CD4-positive, alpha-beta T cell (primary cell): ENCODE measurements around the gene ZBTB7A. TPM values are rescaled to one million over a fixed set of nuclear protein-coding genes. Genes with fewer than 3 reads are reported as not detected.
A peak's percentile ranks its signal among the peaks of the same experiment; 100 is the strongest.

Experiments
- ATAC-seq: fragments of 200-7000 bp; cut with Tn5 transposase; one replicate; pipeline ENCODE4 v1.10.0; 2022; ENCODE audit warnings: mild to moderate bottlenecking; ENCODE audit not compliant: poor library complexity
- CTCF ChIA-PET: fragments of 350-600 bp; sonication (Branson Sonifier 250); formaldehyde crosslinking; loops from one replicate; lab custom pipeline; 2021; ENCODE audit warnings: antibody characterized with exemption, inconsistent platforms; lab: Charles Lee
- POLR2A ChIA-PET: fragments of 350-600 bp; sonication (Branson Sonifier 250); formaldehyde crosslinking; loops from one replicate; lab custom pipeline; 2021; ENCODE audit warnings: antibody characterized with exemption, inconsistent platforms; lab: Charles Lee
- DNase-seq, 14 experiments: peaks; one replicate each; pipeline ENCODE4 v3.0.0-alpha.2; 2013 to 2020; ENCODE audit warnings: mixed read lengths in 2 of 14
- H3K27ac ChIP-seq, 2 donors: one replicate each; pipeline versions ENCODE4 v1.5.1 to v1.7.0; 2013; ENCODE audit warnings: low read length in 2 of 2, low read depth in 1 of 2, mild to moderate bottlenecking in 1 of 2
- H3K27me3 ChIP-seq, 2 experiments: 1 replicate in 1 of 2; 2 replicates in 1 of 2; pipeline versions ENCODE4 v1.6.1 to v1.7.0; 2013; ENCODE audit warnings: low read length in 2 of 2, control low read depth in 1 of 2, mild to moderate bottlenecking in 1 of 2, moderate library complexity in 1 of 2; ENCODE audit not compliant: insufficient read depth in 2 of 2, control insufficient read depth in 1 of 2
- H3K36me3 ChIP-seq: one replicate; pipeline ENCODE4 v1.6.1; 2013; ENCODE audit warnings: low read length, control low read depth; ENCODE audit not compliant: insufficient read depth
- H3K4me1 ChIP-seq: one replicate; pipeline ENCODE4 v1.6.1; 2013; ENCODE audit warnings: low read length, control low read depth; ENCODE audit not compliant: insufficient read depth
- H3K4me3 ChIP-seq: one replicate; pipeline ENCODE4 v1.5.1; 2013; ENCODE audit warnings: mild to moderate bottlenecking, low read length, moderate library complexity
- H3K9me3 ChIP-seq, 2 experiments: 1 replicate in 1 of 2; 2 replicates in 1 of 2; pipeline versions ENCODE4 v1.6.1 to v1.7.0; 2013; ENCODE audit warnings: low read length in 2 of 2, mild to moderate bottlenecking in 2 of 2, control low read depth in 1 of 2, moderate library complexity in 1 of 2; ENCODE audit not compliant: control insufficient read depth in 1 of 2, insufficient read depth in 1 of 2
- H3K27ac Mint-ChIP-seq: one replicate; pipeline ENCODE4 v1.8.0; 2020; ENCODE audit warnings: mixed read lengths
- H3K27me3 Mint-ChIP-seq: one replicate; pipeline ENCODE4 v1.8.0; 2021; ENCODE audit warnings: mixed read lengths
- H3K36me3 Mint-ChIP-seq: one replicate; pipeline ENCODE4 v1.8.0; 2021; ENCODE audit warnings: low read depth, mixed read lengths
- H3K4me1 Mint-ChIP-seq: one replicate; pipeline ENCODE4 v1.8.0; 2021; ENCODE audit warnings: low read depth, mixed read lengths
- H3K4me3 Mint-ChIP-seq: one replicate; pipeline ENCODE4 v1.8.0; 2020; ENCODE audit warnings: mild to moderate bottlenecking, mixed read lengths
- H3K9me3 Mint-ChIP-seq: one replicate; pipeline ENCODE4 v1.8.0; 2020; ENCODE audit warnings: mixed read lengths
- CTCF ChIP-seq: fragments of 200-600 bp; IDR thresholded peaks from one replicate; pipeline ENCODE4 v1.8.0; 2022; ENCODE audit warnings: antibody characterized with exemption, mild to moderate bottlenecking
- intact Hi-C, 2 experiments: fragments of 100-400 bp; cut with DNase I in 1 of 2; cut with micrococcal nuclease in 1 of 2; formaldehyde crosslinking; loops; one replicate each; pipeline versions ENCODE4 v1.15.1 to v1.9.0; 2023 to 2025; cut with DNase I, micrococcal nuclease
- total RNA-seq, 174 experiments: library from RNA in 2 of 174; stranded (reverse) in 2 of 174; gene quantifications; one replicate each; pipeline ENCODE4 v1.2.3 and lab custom pipeline; 2021 to 2026

Gene ZBTB7A
- total RNA-seq, 2 experiments from 2014 or later, result 44.2 to 47.2 TPM

GRCh38 chr19:4030981-4031380, 35.7 kb downstream of the ZBTB7A start:
- Histone ChIP-seq H3K4me1 (no peaks in the 10 kb centered on the region), H3K27me3 (no peaks in the 10 kb centered on the region), H3K4me3 (no peak overlapping the region), H3K27ac (no peak overlapping the region), H3K9me3 (no peaks in the 10 kb centered on the region), H3K36me3 (peaks cover 42% of the 10 kb centered on the region)
- H3K4me3 Mint-ChIP-seq, result no peak overlapping the region
- DNase-seq (no peak), ATAC-seq (no peak)
- ChIA-PET POLR2A (no interaction called here), CTCF (no interaction called here)
- intact Hi-C loops, result no loop called here
- no peaks in the 10 kb centered on the region for H3K4me1 Mint-ChIP-seq
- peaks cover 12% of the 10 kb centered on the region for H3K36me3 Mint-ChIP-seq
- no peaks in the 10 kb centered on the region for H3K27me3 Mint-ChIP-seq
- no peaks in the 10 kb centered on the region for H3K9me3 Mint-ChIP-seq
- no peak for TF ChIP-seq CTCF
- H3K27ac Mint-ChIP-seq, result no peak overlapping the region

GRCh38 chr19:4030552-4030951, 36.1 kb downstream of the ZBTB7A start:
- Histone ChIP-seq H3K27me3 (no peaks in the 10 kb centered on the region), H3K27ac (no peak overlapping the region), H3K4me1 (no peaks in the 10 kb centered on the region), H3K4me3 (no peak overlapping the region), H3K36me3 (peaks cover 39% of the 10 kb centered on the region), H3K9me3 (no peaks in the 10 kb centered on the region)
- intact Hi-C loops, result no loop called here
- Mint-ChIP-seq H3K36me3 (peaks cover 12% of the 10 kb centered on the region), H3K27ac (no peak overlapping the region), H3K4me3 (no peak overlapping the region), H3K9me3 (no peaks in the 10 kb centered on the region), H3K27me3 (no peaks in the 10 kb centered on the region), H3K4me1 (no peaks in the 10 kb centered on the region)
- DNase-seq, result no peak
- no peak for TF ChIP-seq CTCF
- ChIA-PET CTCF (no interaction called here), POLR2A (no interaction called here)
- ATAC-seq, result no peak

GRCh38 chr19:4029247-4029614, 37.5 kb downstream of the ZBTB7A start:
- Mint-ChIP-seq H3K9me3 (no peaks in the 10 kb centered on the region), H3K27me3 (no peaks in the 10 kb centered on the region), H3K36me3 (peaks cover 16% of the 10 kb centered on the region), H3K4me1 (no peaks in the 10 kb centered on the region), H3K27ac (no peak overlapping the region), H3K4me3 (no peak overlapping the region)
- peaks cover 40% of the 10 kb centered on the region for H3K36me3 ChIP-seq
- H3K9me3 ChIP-seq, result no peaks in the 10 kb centered on the region
- ChIA-PET CTCF (interaction anchor here (1.1 kb wide), 1 partner anchor 111 kb away, joined by 3 read pairs; no protein-coding TSS in a partner anchor), POLR2A (interaction anchor here (0.6 to 0.9 kb wide), 2 partner anchors 79 to 1162 kb away, joined by 3 to 5 read pairs; no protein-coding TSS in a partner anchor)
- H3K4me1 ChIP-seq, result no peaks in the 10 kb centered on the region
- ATAC-seq, result peak; percentile 11
- no peaks in the 10 kb centered on the region for H3K27me3 ChIP-seq
- DNase-seq, result no peak
- H3K4me3 ChIP-seq, result no peak overlapping the region
- no peak for TF ChIP-seq CTCF
- intact Hi-C loops, result no loop called here
- no peak overlapping the region for H3K27ac ChIP-seq
